Breast epithelium (tissue), 4 donors: ENCODE measurements around the gene TPT1. TPM values are rescaled to one million over a fixed set of nuclear protein-coding genes. Genes with fewer than 3 reads are reported as not detected.
A peak's percentile ranks its signal among the peaks of the same experiment; 100 is the strongest.
"Not testable (repeated sequence)": the region's sequence is repeated elsewhere in the genome, so short reads cannot be mapped to it uniquely, and the experiment has no call there.

Experiments used
- DNase-seq, 2 donors: peaks; one replicate each; pipeline ENCODE4 v3.0.0-alpha.2; 2019; ENCODE audit warnings: low spot score in 2 of 2
- H3K27ac ChIP-seq, 2 donors: fragments of 200-600 bp; sonication (generic) in 1 of 2; one replicate each; pipeline ENCODE4 v1.5.1; 2016 to 2019; ENCODE audit warnings: mild to moderate bottlenecking in 1 of 2
- H3K27me3 ChIP-seq, 2 donors: fragments of 200-600 bp; sonication (generic) in 1 of 2; one replicate each; pipeline versions ENCODE4 v1.5.1 to v1.6.0; 2017 to 2019; ENCODE audit warnings: control low read depth in 1 of 2, mild to moderate bottlenecking in 1 of 2
- H3K36me3 ChIP-seq: fragments of 200-600 bp; one replicate; pipeline ENCODE4 v1.5.1; 2019
- H3K4me1 ChIP-seq, 2 donors: fragments of 200-600 bp; sonication (generic); one replicate each; pipeline ENCODE4 v1.5.1; 2016 to 2019; ENCODE audit warnings: control low read depth in 1 of 2
- H3K4me3 ChIP-seq, 3 donors: fragments of 200-600 bp; sonication (generic); 1 replicate in 2 of 3; 2 replicates in 1 of 3; pipeline ENCODE4 v1.5.1; 2016 to 2019; ENCODE audit warnings: mild to moderate bottlenecking in 3 of 3, moderate library complexity in 2 of 3
- H3K9me3 ChIP-seq, 2 donors: fragments of 200-600 bp; sonication (generic) in 1 of 2; one replicate each; pipeline ENCODE4 v1.5.1; 2016 to 2019; ENCODE audit warnings: control low read depth in 1 of 2
- CTCF ChIP-seq, 3 donors: fragments of 450-650 bp; IDR thresholded peaks; one replicate each; pipeline ENCODE4 v1.5.1; 2016 to 2017; ENCODE audit warnings: antibody characterized with exemption in 3 of 3, mild to moderate bottlenecking in 3 of 3, moderate library complexity in 3 of 3
- POLR2A ChIP-seq: fragments of 450-650 bp; IDR thresholded peaks from one replicate; pipeline ENCODE4 v1.6.1; 2016; ENCODE audit warnings: antibody characterized with exemption, mild to moderate bottlenecking, moderate library complexity
- POLR2AphosphoS5 ChIP-seq, 3 donors: sonication (generic); formaldehyde crosslinking; IDR thresholded peaks; one replicate each; pipeline ENCODE4 v1.6.1; 2017; ENCODE audit warnings: antibody characterized with exemption in 3 of 3
- intact Hi-C: fragments of 100-400 bp; cut with DNase I; formaldehyde crosslinking; loops from one replicate; pipeline ENCODE4 v1.15.1; 2023; ENCODE audit warnings: low total_unique reads
- total RNA-seq, 3 donors: library from RNA; depleted of rRNA; stranded (reverse); fragments of >200 nt; gene quantifications; one replicate each; pipeline ENCODE4 v1.1.0, GENCODE V29; 2016

The TPT1 gene
- 1,000 to 10,000 TPM; 3,213 to 3,932 (median 3,461) TPM for total RNA-seq

GRCh38 chr13:45341034-45341798, at the start of gene TPT1:
TSS of gene TPT1 (minus strand) at chr13:45341183. CDS start at chr13:45341069, 114 bp downstream.
- intact Hi-C loops = no loop called here
- Histone ChIP-seq H3K27ac (peak within 1 kb of the TSS; percentile 99 to 100), H3K4me3 (peak within 1 kb of the TSS; percentile 82 to 97 (median 88)), H3K4me1 (peaks cover 0 to 9% of the 10 kb centered on the region in 2 donors), H3K36me3 (no peaks in the 10 kb centered on the region), H3K27me3 (no peaks in the 10 kb centered on the region), H3K9me3 (no peaks in the 10 kb centered on the region)
- TF ChIP-seq POLR2A (peak; percentile 87), POLR2AphosphoS5 (IDR thresholded peaks at IDR 0.05) (peak; percentile 96 to 97 (median 97)), CTCF (IDR thresholded peaks at IDR 0.05) (no peak)
- peak; percentile 99 for DNase-seq

- H3K4me1 ChIP-seq, H3K4me3 ChIP-seq, H3K36me3 ChIP-seq, DNase-seq, H3K27me3 ChIP-seq, H3K27ac ChIP-seq, H3K9me3 ChIP-seq, intact Hi-C loops: not testable (repeated sequence)
Measured at GRCh38 chr13:45390348-45390747, 49.4 kb upstream of the TPT1 start.

DNA sequence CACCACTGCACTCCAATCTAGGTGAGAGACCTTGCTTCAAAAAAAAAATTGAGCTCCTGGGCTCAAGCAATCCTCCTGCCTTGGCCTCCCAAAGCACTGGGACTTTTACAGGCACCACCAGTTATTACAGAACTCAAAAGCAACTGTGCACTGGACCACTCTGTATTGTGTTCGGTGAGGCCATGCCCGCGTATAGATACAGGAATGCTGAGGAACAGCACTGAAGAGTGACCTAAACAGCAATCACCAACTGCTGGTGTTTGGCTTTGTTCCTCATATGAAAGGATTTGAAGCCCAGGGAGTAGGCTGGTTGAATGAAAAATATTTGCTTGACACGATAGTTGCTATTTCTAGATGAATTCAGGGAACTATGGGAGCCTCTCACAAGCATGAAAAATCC, 47.7 kb upstream of the TPT1 start:
- Histone ChIP-seq H3K36me3 (no peaks in the 10 kb centered on the region), H3K27me3 (no peaks in the 10 kb centered on the region), H3K9me3 (no peaks in the 10 kb centered on the region), H3K27ac (no peak overlapping the region), H3K4me1 (no peaks in the 10 kb centered on the region), H3K4me3 (no peak overlapping the region)
- no peak for DNase-seq
- intact Hi-C loops = no loop called here
- TF ChIP-seq POLR2AphosphoS5 (IDR thresholded peaks at IDR 0.05) = no peak
- TF ChIP-seq CTCF (IDR thresholded peaks at IDR 0.05) = no peak
- no peak for TF ChIP-seq POLR2A

- H3K4me3 ChIP-seq, DNase-seq, H3K27ac ChIP-seq, H3K27me3 ChIP-seq, intact Hi-C loops, H3K9me3 ChIP-seq, H3K4me1 ChIP-seq, H3K36me3 ChIP-seq: not testable (repeated sequence)
Measured at GRCh38 chr13:45386892-45387575, 46.1 kb upstream of the TPT1 start.

DNA sequence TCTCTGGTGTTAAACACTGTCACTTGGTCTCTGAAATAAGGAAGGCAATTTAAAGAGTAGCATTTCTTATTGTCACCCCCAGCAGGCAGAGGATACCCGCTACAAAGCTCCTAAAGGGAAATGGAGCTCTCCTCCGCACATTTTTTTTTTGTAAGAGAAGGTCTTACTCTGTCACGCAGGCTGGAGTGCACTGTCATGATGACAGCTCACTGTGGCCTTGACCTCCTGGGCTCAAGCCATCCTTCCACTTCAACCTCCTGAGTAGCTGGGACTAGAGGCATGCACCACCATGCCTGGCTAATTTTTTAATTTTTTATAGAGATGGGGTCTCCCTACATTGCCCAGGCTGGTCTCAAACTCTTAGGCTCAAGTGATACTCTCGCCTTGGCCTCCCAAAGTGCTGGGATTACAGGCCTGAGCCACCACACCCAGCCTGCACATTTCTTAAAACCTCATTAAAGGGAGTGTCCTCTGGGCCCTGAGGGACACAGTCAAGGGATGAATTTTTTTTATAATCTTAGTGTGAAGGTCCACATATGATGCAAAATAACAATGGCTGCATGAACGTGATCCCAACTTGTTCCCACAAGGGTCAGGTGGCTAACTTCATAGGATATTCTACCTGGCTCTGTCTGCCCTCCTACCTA, 45.0 kb upstream of the TPT1 start:
- no peak for DNase-seq
- Histone ChIP-seq H3K27ac (no peak overlapping the region), H3K27me3 (no peaks in the 10 kb centered on the region), H3K4me1 (no peaks in the 10 kb centered on the region), H3K4me3 (no peak overlapping the region), H3K36me3 (no peaks in the 10 kb centered on the region), H3K9me3 (no peaks in the 10 kb centered on the region)
- intact Hi-C loops = no loop called here
- TF ChIP-seq POLR2A (no peak), CTCF (IDR thresholded peaks at IDR 0.05) (no peak), POLR2AphosphoS5 (IDR thresholded peaks at IDR 0.05) (no peak)

GRCh38 chr13:45385320-45385719, 44.3 kb upstream of the TPT1 start:
- no peaks in the 10 kb centered on the region for H3K4me1 ChIP-seq
- TF ChIP-seq POLR2A (no peak), CTCF (IDR thresholded peaks at IDR 0.05) (no peak), POLR2AphosphoS5 (IDR thresholded peaks at IDR 0.05) (no peak)
- intact Hi-C loops = no loop called here
- DNase-seq = no peak
- H3K27ac ChIP-seq = peak overlapping the region in 1 of 2 donors; percentile 16
- H3K9me3 ChIP-seq = no peaks in the 10 kb centered on the region
- H3K4me3 ChIP-seq = no peak overlapping the region
- H3K36me3 ChIP-seq = no peaks in the 10 kb centered on the region
- no peaks in the 10 kb centered on the region for H3K27me3 ChIP-seq
